ENCODE data around the gene SLC7A8.

GRCh38 chr14:23115039-23115731, 68.3 kb downstream of the SLC7A8 start:
- no peak for TF ChIP-seq CTCF (IDR thresholded peaks at IDR 0.05 in 2 of 3, conservative IDR thresholded peaks at IDR 0.05 in 1 of 3; ENCODE audit: control insufficient read depth in 2 of 3, extremely low read depth in 1 of 3, insufficient read depth in 1 of 3, low read depth in 3 of 3, low read length in 3 of 3)
- no peak for TF ChIP-seq CREM (IDR thresholded peaks at IDR 0.05; ENCODE audit: low read depth)
- no peak for TF ChIP-seq NFYB (IDR thresholded peaks at IDR 0.05; ENCODE audit: insufficient read depth, low read depth, low read length)
- TF ChIP-seq SMAD5 (IDR thresholded peaks at IDR 0.05; ENCODE audit: low read depth): no peak
- TF ChIP-seq FOXM1 (IDR thresholded peaks at IDR 0.05; ENCODE audit: low read depth, low read length): no peak
- TF ChIP-seq EZH2 (IDR thresholded peaks at IDR 0.05; ENCODE audit: borderline replicate concordance, control insufficient read depth, low read depth, low read length): no peak
- no peak for TF ChIP-seq MAX (IDR thresholded peaks at IDR 0.05; ENCODE audit: low read depth, low read length)
- TF ChIP-seq TARDBP (IDR thresholded peaks at IDR 0.05; ENCODE audit: borderline replicate concordance): no peak
- TF ChIP-seq BRCA1 (IDR thresholded peaks at IDR 0.05; ENCODE audit: low read depth, low read length): no peak
- no peak for TF ChIP-seq DPF2 (IDR thresholded peaks at IDR 0.05)

Measured in GM12878 (cell line).